ENCODE data around the gene LYPD6B.

GRCh38 chr2:149156971-149157740 is 118.7 kb downstream of the LYPD6B start:
- TF ChIP-seq GABPA (IDR thresholded peaks at IDR 0.05; ENCODE audit: low read depth), result no peak
- TF ChIP-seq POLR2AphosphoS5 (IDR thresholded peaks at IDR 0.05; ENCODE audit: low read depth), result no peak
- TF ChIP-seq, protein P1, sequence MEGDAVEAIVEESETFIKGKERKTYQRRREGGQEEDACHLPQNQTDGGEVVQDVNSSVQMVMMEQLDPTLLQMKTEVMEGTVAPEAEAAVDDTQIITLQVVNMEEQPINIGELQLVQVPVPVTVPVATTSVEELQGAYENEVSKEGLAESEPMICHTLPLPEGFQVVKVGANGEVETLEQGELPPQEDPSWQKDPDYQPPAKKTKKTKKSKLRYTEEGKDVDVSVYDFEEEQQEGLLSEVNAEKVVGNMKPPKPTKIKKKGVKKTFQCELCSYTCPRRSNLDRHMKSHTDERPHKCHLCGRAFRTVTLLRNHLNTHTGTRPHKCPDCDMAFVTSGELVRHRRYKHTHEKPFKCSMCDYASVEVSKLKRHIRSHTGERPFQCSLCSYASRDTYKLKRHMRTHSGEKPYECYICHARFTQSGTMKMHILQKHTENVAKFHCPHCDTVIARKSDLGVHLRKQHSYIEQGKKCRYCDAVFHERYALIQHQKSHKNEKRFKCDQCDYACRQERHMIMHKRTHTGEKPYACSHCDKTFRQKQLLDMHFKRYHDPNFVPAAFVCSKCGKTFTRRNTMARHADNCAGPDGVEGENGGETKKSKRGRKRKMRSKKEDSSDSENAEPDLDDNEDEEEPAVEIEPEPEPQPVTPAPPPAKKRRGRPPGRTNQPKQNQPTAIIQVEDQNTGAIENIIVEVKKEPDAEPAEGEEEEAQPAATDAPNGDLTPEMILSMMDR (IDR thresholded peaks at IDR 0.05; ENCODE audit: insufficient read depth, low read length), result no peak
- TF ChIP-seq, protein P2, sequence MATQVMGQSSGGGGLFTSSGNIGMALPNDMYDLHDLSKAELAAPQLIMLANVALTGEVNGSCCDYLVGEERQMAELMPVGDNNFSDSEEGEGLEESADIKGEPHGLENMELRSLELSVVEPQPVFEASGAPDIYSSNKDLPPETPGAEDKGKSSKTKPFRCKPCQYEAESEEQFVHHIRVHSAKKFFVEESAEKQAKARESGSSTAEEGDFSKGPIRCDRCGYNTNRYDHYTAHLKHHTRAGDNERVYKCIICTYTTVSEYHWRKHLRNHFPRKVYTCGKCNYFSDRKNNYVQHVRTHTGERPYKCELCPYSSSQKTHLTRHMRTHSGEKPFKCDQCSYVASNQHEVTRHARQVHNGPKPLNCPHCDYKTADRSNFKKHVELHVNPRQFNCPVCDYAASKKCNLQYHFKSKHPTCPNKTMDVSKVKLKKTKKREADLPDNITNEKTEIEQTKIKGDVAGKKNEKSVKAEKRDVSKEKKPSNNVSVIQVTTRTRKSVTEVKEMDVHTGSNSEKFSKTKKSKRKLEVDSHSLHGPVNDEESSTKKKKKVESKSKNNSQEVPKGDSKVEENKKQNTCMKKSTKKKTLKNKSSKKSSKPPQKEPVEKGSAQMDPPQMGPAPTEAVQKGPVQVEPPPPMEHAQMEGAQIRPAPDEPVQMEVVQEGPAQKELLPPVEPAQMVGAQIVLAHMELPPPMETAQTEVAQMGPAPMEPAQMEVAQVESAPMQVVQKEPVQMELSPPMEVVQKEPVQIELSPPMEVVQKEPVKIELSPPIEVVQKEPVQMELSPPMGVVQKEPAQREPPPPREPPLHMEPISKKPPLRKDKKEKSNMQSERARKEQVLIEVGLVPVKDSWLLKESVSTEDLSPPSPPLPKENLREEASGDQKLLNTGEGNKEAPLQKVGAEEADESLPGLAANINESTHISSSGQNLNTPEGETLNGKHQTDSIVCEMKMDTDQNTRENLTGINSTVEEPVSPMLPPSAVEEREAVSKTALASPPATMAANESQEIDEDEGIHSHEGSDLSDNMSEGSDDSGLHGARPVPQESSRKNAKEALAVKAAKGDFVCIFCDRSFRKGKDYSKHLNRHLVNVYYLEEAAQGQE (IDR thresholded peaks at IDR 0.05; ENCODE audit: insufficient replicate concordance, low read depth), result no peak

All from HL-60 (cell line).